Neural progenitor cell (in vitro differentiated cells): ENCODE results near the gene ST7L. TPM values are rescaled to one million over a fixed set of nuclear protein-coding genes. Genes with fewer than 3 reads are reported as not detected.
A peak's percentile ranks its signal among the peaks of the same experiment; 100 is the strongest.

Experiments used
- DNase-seq: peaks from one replicate; pipeline ENCODE4 v3.0.0-alpha.2; 2016; ENCODE audit warnings: low spot score
- H2AFZ ChIP-seq: fragments of 200-600 bp; sonication (generic); replicated peaks from 2 replicates; pipeline ENCODE4 v1.6.1; 2016; ENCODE audit warnings: antibody characterized with exemption
- H3F3A ChIP-seq: fragments of 200-600 bp; sonication (generic); 2 replicates; pipeline ENCODE4 v1.6.1; 2016; ENCODE audit warnings: antibody characterized with exemption, low read depth
- H3K27ac ChIP-seq: fragments of 200-600 bp; sonication (generic); 2 replicates; pipeline ENCODE4 v1.5.1; 2016; ENCODE audit warnings: mild to moderate bottlenecking
- H3K27me3 ChIP-seq: fragments of 200-600 bp; sonication (generic); 2 replicates; pipeline ENCODE4 v1.6.1; 2016; ENCODE audit warnings: mild to moderate bottlenecking, moderate library complexity
- H3K36me3 ChIP-seq: fragments of 200-600 bp; sonication (generic); 2 replicates; pipeline ENCODE4 v1.5.1; 2016
- H3K4me1 ChIP-seq: fragments of 200-600 bp; sonication (generic); 2 replicates; pipeline ENCODE4 v1.6.1; 2016; ENCODE audit warnings: mixed run types
- H3K4me2 ChIP-seq: fragments of 200-600 bp; sonication (generic); 2 replicates; pipeline ENCODE4 v1.6.1; 2016
- H3K4me3 ChIP-seq: fragments of 200-600 bp; sonication (generic); 2 replicates; pipeline ENCODE4 v1.5.1; 2016
- H3K79me2 ChIP-seq: fragments of 200-600 bp; sonication (generic); 2 replicates; pipeline ENCODE4 v1.6.1; 2016; ENCODE audit warnings: low read depth
- H3K9ac ChIP-seq: fragments of 200-600 bp; sonication (generic); 2 replicates; pipeline ENCODE4 v1.6.1; 2016
- H3K9me3 ChIP-seq: fragments of 200-600 bp; sonication (generic); 2 replicates; pipeline ENCODE4 v1.5.1; 2016; ENCODE audit warnings: low read depth
- H4K20me1 ChIP-seq: fragments of 200-600 bp; sonication (generic); 2 replicates; pipeline ENCODE4 v1.6.1; 2016; ENCODE audit warnings: low read depth
- H3K27ac Mint-ChIP-seq: 3 replicates; pipeline ENCODE4 v1.8.0; 2021; ENCODE audit warnings: mixed read lengths
- H3K27me3 Mint-ChIP-seq: 2 replicates; pipeline ENCODE4 v1.8.0; 2022; ENCODE audit warnings: low read depth, mild to moderate bottlenecking, inconsistent platforms, moderate library complexity, mixed read lengths; ENCODE audit not compliant: insufficient read depth
- H3K36me3 Mint-ChIP-seq: 3 replicates; pipeline ENCODE4 v1.8.0; 2021; ENCODE audit warnings: mixed read lengths
- H3K4me1 Mint-ChIP-seq: 3 replicates; pipeline ENCODE4 v1.8.0; 2021; ENCODE audit warnings: mixed read lengths
- H3K4me3 Mint-ChIP-seq: 3 replicates; pipeline ENCODE4 v1.8.0; 2021; ENCODE audit warnings: mild to moderate bottlenecking, moderate library complexity, mixed read lengths
- H3K9me3 Mint-ChIP-seq: 3 replicates; pipeline ENCODE4 v1.8.0; 2020; ENCODE audit warnings: mixed read lengths
- EZH2 ChIP-seq: fragments of 200-600 bp; sonication (generic); IDR thresholded peaks from 2 replicates; pipeline ENCODE4 v1.6.1; 2017; ENCODE audit warnings: antibody characterized with exemption, mild to moderate bottlenecking, moderate library complexity
- EZH2phosphoT487 ChIP-seq: fragments of 200-600 bp; sonication (generic); IDR thresholded peaks from 2 replicates; pipeline ENCODE4 v1.6.1; 2017; ENCODE audit warnings: antibody characterized with exemption
- total RNA-seq: library from RNA; depleted of rRNA; stranded (reverse); fragments of >200 nt; gene quantifications from 2 replicates; pipeline ENCODE4 v1.2.3, GENCODE V29; 2015; ENCODE audit warnings: low replicate concordance
- TF ChIP-seq, protein P1 (sequence below): fragments of 200-600 bp; sonication (generic); IDR thresholded peaks from 2 replicates; pipeline ENCODE4 v1.5.1; 2017; ENCODE audit warnings: antibody characterized with exemption, mild to moderate bottlenecking

Gene ST7L
- total RNA-seq, 1 donor from 2014 or later: 26.1 TPM

DNA sequence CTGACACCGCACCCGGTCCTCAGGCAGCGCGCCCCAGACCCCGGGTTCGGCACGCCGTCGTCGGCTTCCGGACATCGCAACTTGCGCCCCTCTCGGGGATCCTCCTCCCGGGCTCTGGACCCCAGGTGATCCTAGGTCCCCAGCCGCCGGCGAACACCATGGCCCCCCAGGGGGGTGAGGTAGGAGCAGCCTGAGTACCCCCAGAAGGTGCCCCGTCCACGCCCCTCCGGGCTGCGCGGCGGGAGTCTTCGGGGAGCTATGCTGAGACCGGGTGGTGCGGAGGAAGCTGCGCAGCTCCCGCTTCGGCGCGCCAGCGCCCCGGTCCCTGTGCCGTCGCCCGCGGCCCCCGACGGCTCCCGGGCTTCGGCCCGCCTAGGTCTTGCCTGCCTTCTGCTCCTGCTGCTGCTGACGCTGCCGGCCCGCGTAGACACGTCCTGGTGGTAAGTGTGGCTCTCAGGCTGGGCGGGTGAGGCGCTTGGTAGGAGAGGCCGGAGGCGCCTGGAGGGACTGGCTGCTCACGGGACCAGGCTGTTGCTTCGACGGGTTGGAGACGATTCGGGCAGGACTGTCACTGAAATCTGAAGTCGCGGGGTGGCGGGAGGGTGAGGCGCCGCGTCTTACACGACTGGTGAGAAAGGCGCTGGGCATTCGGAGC is 109.8 kb downstream of the ST7L start:
- no peak overlapping the region for H3K27ac ChIP-seq
- no peaks in the 10 kb centered on the region for H4K20me1 ChIP-seq
- H3K9me3 Mint-ChIP-seq: no peaks in the 10 kb centered on the region
- peak overlapping the region; percentile 60 for H3K4me3 ChIP-seq
- peaks cover 99% of the 10 kb centered on the region for H3K27me3 ChIP-seq
- H3K27me3 Mint-ChIP-seq: peaks cover 20% of the 10 kb centered on the region
- no peak overlapping the region for H3K9ac ChIP-seq
- TF ChIP-seq EZH2phosphoT487: peak; percentile 88
- TF ChIP-seq EZH2: peak; percentile 96
- TF ChIP-seq, protein P1, sequence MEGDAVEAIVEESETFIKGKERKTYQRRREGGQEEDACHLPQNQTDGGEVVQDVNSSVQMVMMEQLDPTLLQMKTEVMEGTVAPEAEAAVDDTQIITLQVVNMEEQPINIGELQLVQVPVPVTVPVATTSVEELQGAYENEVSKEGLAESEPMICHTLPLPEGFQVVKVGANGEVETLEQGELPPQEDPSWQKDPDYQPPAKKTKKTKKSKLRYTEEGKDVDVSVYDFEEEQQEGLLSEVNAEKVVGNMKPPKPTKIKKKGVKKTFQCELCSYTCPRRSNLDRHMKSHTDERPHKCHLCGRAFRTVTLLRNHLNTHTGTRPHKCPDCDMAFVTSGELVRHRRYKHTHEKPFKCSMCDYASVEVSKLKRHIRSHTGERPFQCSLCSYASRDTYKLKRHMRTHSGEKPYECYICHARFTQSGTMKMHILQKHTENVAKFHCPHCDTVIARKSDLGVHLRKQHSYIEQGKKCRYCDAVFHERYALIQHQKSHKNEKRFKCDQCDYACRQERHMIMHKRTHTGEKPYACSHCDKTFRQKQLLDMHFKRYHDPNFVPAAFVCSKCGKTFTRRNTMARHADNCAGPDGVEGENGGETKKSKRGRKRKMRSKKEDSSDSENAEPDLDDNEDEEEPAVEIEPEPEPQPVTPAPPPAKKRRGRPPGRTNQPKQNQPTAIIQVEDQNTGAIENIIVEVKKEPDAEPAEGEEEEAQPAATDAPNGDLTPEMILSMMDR: no peak
- peak overlapping the region; percentile 96 for H2AFZ ChIP-seq
- peak overlapping the region; percentile 93 for H3K4me2 ChIP-seq
- H3K27ac Mint-ChIP-seq: no peak overlapping the region
- H3K36me3 ChIP-seq: no peaks in the 10 kb centered on the region
- H3K4me3 Mint-ChIP-seq: peak overlapping the region; percentile 84
- H3K9me3 ChIP-seq: no peaks in the 10 kb centered on the region
- no peaks in the 10 kb centered on the region for H3K79me2 ChIP-seq
- peaks cover 33% of the 10 kb centered on the region for H3K4me1 ChIP-seq
- peaks cover 66% of the 10 kb centered on the region for H3K4me1 Mint-ChIP-seq
- DNase-seq: peak; percentile 54
- H3K36me3 Mint-ChIP-seq: peaks cover 13% of the 10 kb centered on the region
- H3F3A ChIP-seq: peaks cover 24% of the 10 kb centered on the region

DNA sequence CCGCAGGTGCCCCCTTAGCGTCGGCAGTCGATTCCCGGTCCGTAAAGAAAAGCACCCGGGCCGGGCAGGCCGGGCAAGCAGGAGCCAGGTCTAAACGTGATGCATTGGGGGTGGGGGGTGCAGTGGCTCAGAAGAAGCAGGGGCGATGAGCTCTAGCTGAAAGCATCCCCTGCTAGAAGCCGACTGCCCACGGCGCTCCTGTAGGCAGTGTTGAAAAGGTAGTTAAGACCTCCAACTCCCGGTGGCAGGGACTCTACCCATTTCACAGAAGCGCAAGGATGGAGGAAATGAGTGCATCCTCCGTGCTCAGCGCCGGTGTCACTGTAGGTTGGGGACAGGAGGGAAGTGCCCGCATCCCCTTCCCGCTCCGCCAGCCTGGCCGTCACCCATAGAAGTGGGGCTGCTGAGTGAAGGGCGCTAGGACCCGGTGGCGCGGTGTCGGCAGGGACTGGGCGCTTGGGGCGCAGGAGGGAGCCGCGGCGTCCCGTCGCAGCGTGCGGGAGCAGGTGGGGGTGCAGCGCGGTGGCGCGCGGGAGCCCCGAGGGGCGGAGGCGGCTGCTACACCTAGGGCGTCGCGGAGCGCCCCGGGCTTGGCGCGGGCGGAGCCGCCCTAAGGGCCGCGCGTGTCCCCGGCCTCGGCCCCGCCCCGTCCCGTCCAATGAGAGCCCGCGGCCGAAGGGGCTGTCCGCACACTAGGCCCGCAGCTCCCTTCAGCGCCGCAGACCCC is 110.5 kb downstream of the ST7L start, which contains the start of gene WNT2B:
Gene WNT2B, plus strand, starts transcription at position 688 of the 727 bp plus-strand sequence. CDS start 298 bp downstream, outside the sequence.
- no peak within 1 kb of the TSS for H3K9ac ChIP-seq
- Mint-ChIP-seq H3K36me3 (peaks cover 8% of the 10 kb centered on the region), H3K27ac (peak within 1 kb of the TSS; percentile 46), H3K9me3 (no peaks in the 10 kb centered on the region), H3K4me1 (peaks cover 64% of the 10 kb centered on the region), H3K27me3 (peaks cover 16% of the 10 kb centered on the region), H3K4me3 (peak within 1 kb of the TSS; percentile 88)
- DNase-seq: peak; percentile 60
- peak within 1 kb of the TSS; percentile 60 for H3K4me3 ChIP-seq
- peaks cover 25% of the 10 kb centered on the region for H3F3A ChIP-seq
- no peak within 1 kb of the TSS for H3K27ac ChIP-seq
- no peaks in the 10 kb centered on the region for H3K36me3 ChIP-seq
- no peaks in the 10 kb centered on the region for H4K20me1 ChIP-seq
- H3K4me1 ChIP-seq: peaks cover 30% of the 10 kb centered on the region
- H3K79me2 ChIP-seq: no peaks in the 10 kb centered on the region
- peaks cover 99% of the 10 kb centered on the region for H3K27me3 ChIP-seq
- H3K4me2 ChIP-seq: peak within 1 kb of the TSS; percentile 93
- H3K9me3 ChIP-seq: no peaks in the 10 kb centered on the region
- TF ChIP-seq, protein P1: no peak
- no peak for TF ChIP-seq EZH2phosphoT487
- no peak for TF ChIP-seq EZH2
- H2AFZ ChIP-seq: peak within 1 kb of the TSS; percentile 96

DNA sequence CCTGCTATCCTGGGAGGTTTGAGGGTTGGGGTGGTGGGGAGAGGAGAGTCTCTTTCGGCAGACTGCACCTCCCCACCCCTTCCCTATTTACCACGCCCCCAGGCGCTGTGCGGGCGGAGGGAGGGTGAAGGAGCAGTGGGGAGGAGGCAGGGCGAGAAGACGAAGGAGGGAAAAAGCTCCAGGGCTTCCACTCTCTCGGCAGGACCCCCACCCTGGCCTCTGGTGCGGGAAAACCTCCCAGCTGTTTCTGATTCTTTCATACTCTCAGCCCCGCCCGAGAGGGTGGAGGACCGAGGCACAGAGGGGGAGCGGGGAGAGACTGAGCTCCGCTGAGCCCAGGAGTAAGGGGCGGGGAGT is 111.0 kb downstream of the ST7L start:
- Mint-ChIP-seq H3K36me3 (peaks cover 8% of the 10 kb centered on the region), H3K4me3 (peak overlapping the region; percentile 88), H3K4me1 (peaks cover 67% of the 10 kb centered on the region), H3K27me3 (peaks cover 17% of the 10 kb centered on the region), H3K27ac (no peak overlapping the region), H3K9me3 (no peaks in the 10 kb centered on the region)
- H4K20me1 ChIP-seq: no peaks in the 10 kb centered on the region
- H3F3A ChIP-seq: peaks cover 31% of the 10 kb centered on the region
- H3K4me1 ChIP-seq: peaks cover 30% of the 10 kb centered on the region
- TF ChIP-seq, protein P1: no peak
- TF ChIP-seq EZH2 (no peak), EZH2phosphoT487 (no peak)
- peaks cover 100% of the 10 kb centered on the region for H3K27me3 ChIP-seq
- H3K79me2 ChIP-seq: no peaks in the 10 kb centered on the region
- no peak overlapping the region for H3K27ac ChIP-seq
- H2AFZ ChIP-seq: peak overlapping the region; percentile 96
- DNase-seq: peak; percentile 62
- no peaks in the 10 kb centered on the region for H3K36me3 ChIP-seq
- no peaks in the 10 kb centered on the region for H3K9me3 ChIP-seq
- peak overlapping the region; percentile 93 for H3K4me2 ChIP-seq
- H3K9ac ChIP-seq: no peak overlapping the region
- peak overlapping the region; percentile 60 for H3K4me3 ChIP-seq
